ENCODE data around the gene TGFBR3L.
"Not testable (repeated sequence)": the region's sequence is repeated elsewhere in the genome, so short reads cannot be mapped to it uniquely, and the experiment has no call there.

Gene TGFBR3L

DNA sequence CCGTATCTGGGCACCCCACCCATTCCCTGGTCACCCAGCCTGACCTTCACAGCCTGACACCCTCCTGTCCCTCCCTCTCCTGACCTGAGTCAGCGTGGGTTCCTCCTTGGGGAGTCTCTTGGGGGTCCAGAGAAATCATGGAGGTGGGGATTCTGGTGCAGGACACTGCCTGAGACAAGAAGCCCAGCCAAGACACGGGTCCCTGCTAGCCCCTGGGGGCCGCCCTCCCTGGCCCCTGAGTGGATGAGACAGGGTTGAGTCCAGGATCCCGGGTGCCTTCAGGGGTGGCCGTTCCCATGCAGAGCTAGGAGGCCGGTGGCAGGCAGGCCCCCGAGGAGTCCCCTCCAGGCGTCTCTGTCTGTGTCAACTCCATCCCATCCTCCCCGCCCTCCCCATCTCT, 9.4 kb upstream of the TGFBR3L start:
- no peak for DNase-seq

DNA sequence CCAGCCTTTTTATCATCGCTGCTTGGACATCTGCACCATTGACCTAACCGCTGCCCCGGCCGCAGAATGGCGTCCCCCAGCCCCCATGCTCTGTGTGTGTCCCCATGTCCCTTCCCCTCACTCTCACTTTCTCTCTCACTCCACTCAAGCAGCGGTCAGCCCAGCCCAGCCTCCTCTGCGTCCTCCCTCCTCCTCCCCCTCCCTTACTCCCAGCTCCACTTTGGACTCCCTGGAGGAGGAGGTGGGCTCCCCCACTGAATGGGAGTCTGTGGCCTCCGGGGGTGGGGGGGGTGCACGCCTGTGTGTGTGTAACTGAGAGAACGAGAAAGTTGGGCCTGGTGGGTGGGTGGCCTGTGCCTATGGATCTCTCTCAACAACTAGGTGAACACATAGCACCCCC, 8.8 kb upstream of the TGFBR3L start:
- no peak for DNase-seq

GRCh38 chr19:7907122-7907521, 7.5 kb upstream of the TGFBR3L start:
- no peak for DNase-seq

DNA sequence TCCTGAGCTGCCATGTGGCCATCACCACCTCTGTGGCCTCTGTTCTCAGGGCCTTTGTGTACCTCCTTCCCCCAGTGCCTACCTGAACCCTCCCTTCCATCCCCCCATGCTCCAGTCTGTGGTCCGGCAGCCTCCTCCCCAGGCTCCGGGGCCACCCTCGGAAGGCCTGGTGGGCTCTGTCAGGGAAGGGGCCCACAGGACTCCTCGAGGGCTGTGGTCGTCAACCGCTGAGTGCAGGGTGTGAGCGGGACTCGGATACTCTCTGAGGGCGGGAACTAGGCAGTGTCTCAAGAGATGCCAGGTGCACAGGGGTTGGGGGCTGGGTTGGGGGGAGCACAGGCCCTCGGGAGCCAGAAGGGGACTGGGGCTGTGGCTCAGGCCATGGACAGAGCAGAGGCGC, 7.1 kb upstream of the TGFBR3L start:
- no peak for DNase-seq

- DNase-seq, result no peak
Measured at GRCh38 chr19:7908078-7908699, 6.4 kb upstream of the TGFBR3L start.

GRCh38 chr19:7908742-7909461, 5.7 kb upstream of the TGFBR3L start:
- no peak for DNase-seq

DNA sequence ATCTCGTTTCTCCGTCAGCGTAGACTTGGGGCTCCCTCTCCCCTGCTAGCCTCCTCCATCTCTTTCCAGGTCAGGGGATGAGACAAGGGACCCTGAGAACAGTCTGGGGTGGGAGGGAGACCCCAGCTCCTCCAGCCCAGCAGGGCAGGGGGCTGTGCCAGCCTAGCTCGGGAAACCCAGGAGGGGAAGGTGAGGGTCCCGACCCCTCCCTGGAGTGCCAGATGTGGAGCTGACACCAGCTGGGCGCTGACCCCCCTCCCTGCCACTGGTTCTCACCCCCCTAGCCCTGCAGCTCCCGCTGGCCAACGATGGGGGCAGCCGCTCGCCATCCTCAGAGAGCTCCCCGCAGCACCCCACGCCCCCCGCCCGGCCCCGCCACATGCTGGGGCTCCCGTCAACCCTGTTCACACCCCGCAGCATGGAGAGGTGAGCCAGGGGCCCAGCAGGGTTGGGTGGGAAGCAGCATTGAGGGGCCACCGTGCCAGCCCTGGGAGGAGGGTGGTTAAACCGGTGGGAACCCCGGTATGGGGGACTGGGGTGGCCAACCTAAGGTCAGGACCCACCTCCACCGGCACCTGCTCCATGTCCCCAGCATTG, 5.1 kb upstream of the TGFBR3L start:
- no peak for DNase-seq

GRCh38 chr19:7910321-7911161, 4.1 kb upstream of the TGFBR3L start:
- no peak for DNase-seq

DNA sequence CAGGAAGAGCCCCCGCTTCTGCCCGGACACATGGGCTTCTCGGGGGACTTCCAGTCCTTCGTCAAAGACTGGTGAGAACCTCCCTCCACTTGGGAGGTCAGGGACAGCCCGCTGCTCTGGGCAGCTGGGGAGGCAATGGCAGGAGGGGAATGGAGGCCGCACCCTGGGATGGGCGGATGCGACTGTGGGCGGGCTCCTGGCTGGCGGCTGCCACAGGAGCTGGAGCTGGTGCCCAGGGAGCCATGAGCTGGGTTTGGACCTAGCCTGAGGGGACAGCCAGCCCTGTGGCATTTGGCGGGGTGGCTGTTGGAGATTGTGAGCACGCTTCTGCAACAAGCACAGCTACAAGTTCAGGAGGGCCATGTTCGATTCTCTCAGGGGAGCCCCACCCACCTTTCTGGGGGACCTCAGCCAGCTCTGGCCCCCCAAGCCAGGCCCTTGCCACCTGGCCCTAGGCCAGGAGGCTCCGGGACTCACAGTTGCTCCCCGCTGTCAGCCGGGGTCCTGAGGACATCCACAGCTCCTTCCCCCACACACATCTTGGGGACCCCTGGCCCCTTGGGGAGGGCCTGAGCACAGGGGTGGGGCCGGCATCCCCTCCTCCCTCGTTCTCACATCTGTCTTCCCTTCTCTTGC, 3.0 kb upstream of the TGFBR3L start:
- DNase-seq, result no peak

DNA sequence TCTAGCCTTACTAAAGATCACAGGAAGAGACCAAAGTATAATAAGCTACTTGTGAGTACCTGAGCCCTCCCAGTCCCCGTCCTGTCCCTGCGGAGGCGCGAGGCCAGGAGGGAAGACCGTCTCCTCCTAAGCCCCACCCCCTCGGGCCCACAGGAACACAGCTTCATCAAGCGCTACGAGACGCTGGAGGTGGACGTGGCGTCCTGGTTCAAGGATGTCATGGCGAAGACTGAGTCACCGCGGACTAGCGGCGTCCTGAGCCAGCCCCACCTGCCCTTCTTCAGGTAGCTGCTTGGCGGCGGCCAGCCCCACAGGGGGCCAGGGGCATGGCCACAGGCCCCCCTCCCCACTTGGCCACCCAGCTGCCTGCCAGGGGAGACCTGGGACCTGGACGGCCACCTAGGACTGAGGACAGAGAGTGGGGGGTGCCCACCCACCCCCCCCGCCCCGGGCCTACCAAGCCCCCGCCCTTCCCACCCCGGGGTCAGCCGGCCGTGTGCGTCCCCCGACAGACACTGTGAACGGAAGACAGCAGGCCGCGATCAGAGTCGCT, 2.4 kb upstream of the TGFBR3L start:
- DNase-seq, result no peak

GRCh38 chr19:7912697-7913564, 1.7 kb upstream of the TGFBR3L start:
- no peak for DNase-seq

DNA sequence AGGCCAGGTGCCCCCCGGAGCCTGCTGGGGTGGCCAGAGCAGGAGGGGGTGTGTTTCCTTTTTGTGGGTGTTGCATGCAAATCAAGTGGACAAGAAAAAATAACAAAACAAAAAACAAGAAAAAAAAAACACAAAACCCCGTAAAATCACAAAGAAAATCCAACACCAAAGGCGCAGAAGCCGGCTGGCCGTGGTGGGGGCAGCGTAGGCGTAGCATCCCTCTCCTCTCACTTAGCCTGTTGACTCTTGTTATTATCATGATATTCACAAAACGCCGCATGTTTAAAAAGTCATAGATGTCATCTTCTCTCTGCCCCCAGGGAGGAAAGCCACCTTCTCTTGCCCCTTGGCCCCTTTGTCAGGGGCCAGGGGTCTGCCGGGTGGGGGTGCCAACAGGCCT, 978 bp upstream of the TGFBR3L start:
- no peak for DNase-seq

GRCh38 chr19:7914099-7914498, 531 bp upstream of the TGFBR3L start:
- no peak for DNase-seq

GRCh38 chr19:7915250-7916102, 846 bp downstream of the TGFBR3L start:
- DNase-seq, result no peak

DNA sequence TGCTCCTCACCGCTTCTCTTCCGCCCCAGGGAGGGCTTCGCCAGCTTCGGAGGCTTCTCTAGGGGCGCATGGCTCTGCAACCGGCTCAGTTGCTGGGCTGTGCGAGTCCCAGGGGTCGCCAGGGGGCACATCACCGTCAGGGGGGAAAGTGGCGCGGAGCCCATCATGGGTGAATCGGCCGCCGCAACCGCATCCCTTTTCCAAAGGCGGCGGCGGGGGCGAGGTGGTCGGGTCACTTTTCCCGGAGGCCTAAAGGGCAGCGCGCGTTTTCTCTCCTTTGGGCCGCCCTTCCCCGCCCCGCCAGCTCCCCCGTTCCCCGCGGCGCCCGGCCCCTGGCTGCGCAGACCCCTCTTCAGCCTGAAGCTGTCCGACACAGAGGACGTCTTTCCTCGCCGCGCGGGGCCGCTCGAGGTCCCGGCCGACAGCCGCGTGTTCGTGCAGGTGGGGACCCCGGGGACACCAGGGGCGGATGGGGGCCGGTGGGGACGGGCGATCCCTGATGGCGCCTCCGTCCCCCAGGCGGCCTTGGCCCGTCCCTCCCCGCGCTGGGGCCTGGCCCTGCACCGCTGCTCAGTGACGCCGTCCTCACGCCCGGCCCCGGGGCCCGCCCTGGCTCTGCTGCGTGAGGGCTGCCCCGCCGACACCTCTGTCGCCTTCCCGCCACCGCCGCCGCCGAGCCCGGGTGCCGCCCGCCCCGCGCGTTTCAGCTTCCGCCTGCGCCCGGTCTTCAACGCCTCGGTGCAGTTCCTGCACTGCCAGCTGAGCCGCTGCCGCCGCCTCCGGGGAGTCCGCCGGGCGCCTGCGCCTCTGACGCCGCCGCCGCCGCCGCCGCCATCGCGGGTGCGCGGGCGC, 1.7 kb downstream of the TGFBR3L start:
- no peak for DNase-seq

GRCh38 chr19:7916955-7917266, 2.3 kb downstream of the TGFBR3L start:
- no peak for DNase-seq

DNA sequence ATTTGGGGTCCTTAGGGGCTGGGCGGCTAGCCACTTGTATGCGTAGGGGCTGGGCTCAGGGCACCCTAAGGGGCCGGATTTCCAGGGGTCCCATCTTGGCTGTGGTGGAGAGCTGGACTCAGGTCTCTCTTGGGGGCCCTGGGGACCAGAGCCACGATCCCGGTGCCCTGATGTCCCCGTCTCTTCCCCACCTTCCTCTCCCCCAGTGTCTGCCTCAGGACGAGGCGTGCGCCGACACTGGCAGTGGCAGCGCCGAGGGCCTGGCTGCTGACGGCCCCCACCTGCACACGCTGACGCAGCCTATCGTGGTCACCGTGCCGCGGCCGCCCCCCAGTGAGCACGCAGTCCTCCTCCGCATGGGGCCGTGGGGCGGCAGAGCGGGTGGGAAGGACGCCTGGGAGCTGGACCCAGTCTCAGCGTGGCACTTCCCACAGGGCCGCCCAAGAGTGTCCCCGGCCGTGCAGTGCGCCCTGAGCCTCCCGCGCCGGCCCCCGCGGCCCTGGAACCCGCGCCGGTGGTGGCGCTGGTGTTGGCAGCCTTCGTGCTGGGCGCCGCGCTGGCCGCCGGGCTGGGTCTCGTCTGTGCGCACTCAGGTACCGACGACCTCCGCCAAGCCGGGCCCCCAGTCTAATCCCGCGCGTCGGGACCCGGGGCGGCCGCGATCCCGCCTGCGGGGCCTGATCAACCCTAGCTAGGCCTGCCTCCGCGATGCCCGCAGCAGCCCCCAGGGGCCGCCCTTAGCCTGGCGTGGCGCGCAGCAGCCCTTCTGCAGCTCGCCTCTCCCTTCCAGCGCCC, 2.8 kb downstream of the TGFBR3L start:
- no peak for DNase-seq

- DNase-seq, result not testable (repeated sequence)
Measured at GRCh38 chr19:7918062-7918614, 3.5 kb downstream of the TGFBR3L start.
